ENCODE measurements around the gene ENOX1.

The ENOX1 gene

GRCh38 chr13:43749503-43749902 is 37.3 kb downstream of the ENOX1 start:
- in situ Hi-C loops (cut with MboI; ENCODE audit: low sequenced_read_pairs) = no loop called here

- in situ Hi-C loops (cut with MboI; ENCODE audit: low sequenced_read_pairs) = no loop called here
Measured at GRCh38 chr13:43744261-43745031, 42.3 kb downstream of the ENOX1 start.

GRCh38 chr13:43742911-43743310 is 43.9 kb downstream of the ENOX1 start:
- in situ Hi-C loops (cut with MboI; ENCODE audit: low sequenced_read_pairs) = no loop called here

- in situ Hi-C loops (cut with MboI; ENCODE audit: low sequenced_read_pairs) = no loop called here
Measured at GRCh38 chr13:43737392-43737923, 49.3 kb downstream of the ENOX1 start.

GRCh38 chr13:43732726-43733125 is 54.0 kb downstream of the ENOX1 start:
- in situ Hi-C loops (cut with MboI; ENCODE audit: low sequenced_read_pairs) = no loop called here

GRCh38 chr13:43731296-43731695 is 55.5 kb downstream of the ENOX1 start:
- in situ Hi-C loops (cut with MboI; ENCODE audit: low sequenced_read_pairs) = no loop called here

- in situ Hi-C loops (cut with MboI; ENCODE audit: low sequenced_read_pairs) = no loop called here
Measured at GRCh38 chr13:43730642-43731041, 56.1 kb downstream of the ENOX1 start.

GRCh38 chr13:43728421-43728820 is 58.4 kb downstream of the ENOX1 start:
- in situ Hi-C loops (cut with MboI; ENCODE audit: low sequenced_read_pairs) = no loop called here

- in situ Hi-C loops (cut with MboI; ENCODE audit: low sequenced_read_pairs) = no loop called here
Measured at GRCh38 chr13:43727856-43728255, 58.9 kb downstream of the ENOX1 start.

GRCh38 chr13:43725460-43725859 is 61.3 kb downstream of the ENOX1 start:
- in situ Hi-C loops (cut with MboI; ENCODE audit: low sequenced_read_pairs) = no loop called here

GRCh38 chr13:43720780-43721397 is 65.9 kb downstream of the ENOX1 start:
- in situ Hi-C loops (cut with MboI; ENCODE audit: low sequenced_read_pairs) = no loop called here

- in situ Hi-C loops (cut with MboI; ENCODE audit: low sequenced_read_pairs) = no loop called here
Measured at GRCh38 chr13:43698758-43699157, 88.0 kb downstream of the ENOX1 start.

- in situ Hi-C loops (cut with MboI; ENCODE audit: low sequenced_read_pairs) = no loop called here
Measured at GRCh38 chr13:43698009-43698408, 88.8 kb downstream of the ENOX1 start.

GRCh38 chr13:43697323-43697722 is 89.4 kb downstream of the ENOX1 start:
- in situ Hi-C loops (cut with MboI; ENCODE audit: low sequenced_read_pairs) = no loop called here

GRCh38 chr13:43694146-43694664 is 92.6 kb downstream of the ENOX1 start:
- in situ Hi-C loops (cut with MboI; ENCODE audit: low sequenced_read_pairs) = no loop called here

GRCh38 chr13:43693639-43694038 is 93.1 kb downstream of the ENOX1 start:
- in situ Hi-C loops (cut with MboI; ENCODE audit: low sequenced_read_pairs) = no loop called here

GRCh38 chr13:43688227-43688907 is 98.4 kb downstream of the ENOX1 start:
- in situ Hi-C loops (cut with MboI; ENCODE audit: low sequenced_read_pairs) = no loop called here

GRCh38 chr13:43687038-43687437 is 99.7 kb downstream of the ENOX1 start:
- in situ Hi-C loops (cut with MboI; ENCODE audit: low sequenced_read_pairs) = no loop called here

- in situ Hi-C loops (cut with MboI; ENCODE audit: low sequenced_read_pairs) = no loop called here
Measured at GRCh38 chr13:43686557-43686956, 100.2 kb downstream of the ENOX1 start.

- in situ Hi-C loops (cut with MboI; ENCODE audit: low sequenced_read_pairs) = no loop called here
Measured at GRCh38 chr13:43684963-43685725, 101.6 kb downstream of the ENOX1 start.

- in situ Hi-C loops (cut with MboI; ENCODE audit: low sequenced_read_pairs) = no loop called here
Measured at GRCh38 chr13:43682701-43683100, 104.1 kb downstream of the ENOX1 start.
